HepG2 (cell line): ENCODE results near the gene COL5A1. TPM values are rescaled to one million over a fixed set of nuclear protein-coding genes. Genes with fewer than 3 reads are reported as not detected.

ENCODE experiments used
- ATAC-seq: fragments of 200-7000 bp; cut with Tn5 transposase; 3 replicates; pipeline ENCODE4 v1.9.1; 2020; ENCODE audit warnings: mild to moderate bottlenecking, moderate library complexity
- BruUV-seq: library from RNA; stranded (reverse); fragments of 400-500 nt; replicated peaks from 2 replicates; lab custom pipeline; 2021; lab: Mats Ljungman, UMichigan
- CTCF ChIA-PET: fragments of 300-600 bp; formaldehyde crosslinking; extraction: SDS; loops from one replicate; lab custom pipeline; 2021; ENCODE audit warnings: low total read pairs, inconsistent platforms, low intra/inter-chr PET ratio; lab: Yijun Ruan, JAX
- POLR2A ChIA-PET: fragments of 350-600 bp; sonication (Branson Sonifier 250); formaldehyde crosslinking; loops from one replicate; lab custom pipeline; 2020; ENCODE audit warnings: antibody characterized with exemption, inconsistent platforms; lab: Yijun Ruan, JAX
- DNase-seq: peaks from one replicate; pipeline ENCODE4 v3.0.0-alpha.2; 2015; ENCODE audit warnings: low spot score
- FAIRE-seq: peaks from 3 replicates; lab custom pipeline; 2011; peaks lifted over from hg19 to GRCh38; lab: Jason Lieb, UNC
- H2AFZ ChIP-seq: one replicate; pipeline ENCODE4 v1.6.1; 2011; ENCODE audit warnings: low read length, inconsistent platforms
- H3K27ac ChIP-seq: fragments of 300-600 bp; 3 replicates; pipeline ENCODE4 v1.8.0; 2011; ENCODE audit warnings: mixed run types, mild to moderate bottlenecking, mixed read lengths, low read length, inconsistent platforms; ENCODE audit not compliant: insufficient read depth; ENCODE audit errors: extremely low read length
- H3K27me3 ChIP-seq, 2 experiments: fragments of 200-600 bp in 1 of 2; 2 replicates in 1 of 2; 3 replicates in 1 of 2; pipeline versions ENCODE4 v1.6.0 to v1.8.0; 2011; ENCODE audit warnings: low read length in 2 of 2, mild to moderate bottlenecking in 2 of 2, moderate library complexity in 2 of 2, inconsistent platforms in 1 of 2; ENCODE audit not compliant: insufficient read depth in 2 of 2, control insufficient read depth in 1 of 2
- H3K36me3 ChIP-seq, 2 experiments: fragments of 200-600 bp in 1 of 2; replicated peaks in 1 of 2; 2 replicates in 1 of 2; 3 replicates in 1 of 2; pipeline versions ENCODE4 v1.5.1 to v1.8.0; 2011; ENCODE audit warnings: low read length in 2 of 2, inconsistent platforms in 1 of 2; ENCODE audit not compliant: insufficient read depth in 2 of 2, control insufficient read depth in 1 of 2
- H3K4me1 ChIP-seq: 2 replicates; pipeline ENCODE4 v1.5.1; 2012; ENCODE audit warnings: low read length, inconsistent platforms; ENCODE audit not compliant: insufficient read depth
- H3K4me2 ChIP-seq: 2 replicates; pipeline ENCODE4 v1.6.0; 2011; ENCODE audit warnings: low read depth, low read length, inconsistent platforms
- H3K4me3 ChIP-seq, 3 experiments: fragments of 200-600 bp in 1 of 3; sonication (generic), shearing (Covaris generic) in 1 of 3; replicated peaks in 1 of 3; 2 replicates each; pipeline ENCODE4 v1.5.1; 2011 to 2016; ENCODE audit warnings: low read length in 3 of 3, inconsistent platforms in 2 of 3, low read depth in 2 of 3, mild to moderate bottlenecking in 2 of 3, control low read depth in 1 of 3, mixed read lengths in 1 of 3; ENCODE audit not compliant: insufficient read depth in 1 of 3
- H3K79me2 ChIP-seq: one replicate; pipeline ENCODE4 v1.6.1; 2011; ENCODE audit warnings: low read length, inconsistent platforms; ENCODE audit not compliant: insufficient read depth
- H3K9ac ChIP-seq: 2 replicates; pipeline ENCODE4 v1.6.0; 2011; ENCODE audit warnings: mild to moderate bottlenecking, low read depth, low read length, inconsistent platforms; ENCODE audit not compliant: insufficient read depth
- H3K9me3 ChIP-seq: 2 replicates; pipeline ENCODE4 v1.5.1; 2012; ENCODE audit warnings: mild to moderate bottlenecking, low read length
- H4K20me1 ChIP-seq: 2 replicates; pipeline ENCODE4 v1.6.0; 2011; ENCODE audit warnings: inconsistent platforms, mild to moderate bottlenecking, low read length, moderate library complexity; ENCODE audit not compliant: insufficient read depth
- AKAP8 ChIP-seq: sonication (generic); formaldehyde crosslinking; IDR thresholded peaks from 2 replicates; pipeline ENCODE4 v1.5.1; 2020; ENCODE audit warnings: mild to moderate bottlenecking, missing genetic modification reagents
- DR1 ChIP-seq: sonication (generic); formaldehyde crosslinking; IDR thresholded peaks from 2 replicates; pipeline ENCODE4 v1.8.0; 2021; ENCODE audit warnings: mild to moderate bottlenecking, missing genetic modification reagents, inconsistent platforms
- FOXJ3 ChIP-seq: sonication (generic); formaldehyde crosslinking; IDR thresholded peaks from 2 replicates; pipeline ENCODE4 v1.4.0; 2020; ENCODE audit warnings: missing genetic modification reagents, mild to moderate bottlenecking, borderline replicate concordance
- KDM6A ChIP-seq: IDR thresholded peaks from 2 replicates; pipeline ENCODE4 v1.6.1; 2016; ENCODE audit warnings: low read depth
- KLF11 ChIP-seq: IDR thresholded peaks from 2 replicates; pipeline ENCODE4 v1.6.1; 2016; ENCODE audit warnings: missing compliant biosample characterization
- NFIC ChIP-seq: IDR thresholded peaks from 2 replicates; pipeline ENCODE4 v1.6.1; 2012; ENCODE audit warnings: mild to moderate bottlenecking, low read length, inconsistent platforms
- POGZ ChIP-seq: sonication (generic); formaldehyde crosslinking; IDR thresholded peaks from 2 replicates; pipeline ENCODE4 v1.4.0; 2020; ENCODE audit warnings: mild to moderate bottlenecking, missing genetic modification reagents
- TEAD2 ChIP-seq: sonication (generic); formaldehyde crosslinking; IDR thresholded peaks from 2 replicates; pipeline ENCODE4 v1.9.0; 2021; ENCODE audit warnings: missing genetic modification reagents
- TERF1 ChIP-seq: sonication (generic); formaldehyde crosslinking; IDR thresholded peaks from 2 replicates; pipeline ENCODE4 v1.8.0; 2022; ENCODE audit warnings: mild to moderate bottlenecking, missing genetic modification reagents, moderate library complexity
- ZBTB21 ChIP-seq: sonication (generic); formaldehyde crosslinking; IDR thresholded peaks from 2 replicates; pipeline ENCODE4 v1.4.0; 2020; ENCODE audit warnings: missing genetic modification reagents
- ZNF12 ChIP-seq: sonication (generic); formaldehyde crosslinking; IDR thresholded peaks from 2 replicates; pipeline ENCODE4 v1.5.0; 2020; ENCODE audit warnings: missing genetic modification reagents
- ZNF263 ChIP-seq: sonication (generic); formaldehyde crosslinking; IDR thresholded peaks from 2 replicates; pipeline ENCODE4 v1.4.0; 2020; ENCODE audit warnings: missing genetic modification reagents
- ZNF556 ChIP-seq: sonication (generic); formaldehyde crosslinking; IDR thresholded peaks from 2 replicates; pipeline ENCODE4 v1.4.0; 2020; ENCODE audit warnings: mild to moderate bottlenecking, missing genetic modification reagents, borderline replicate concordance
- ZNF740 ChIP-seq: sonication (generic); formaldehyde crosslinking; IDR thresholded peaks from 2 replicates; pipeline ENCODE4 v1.4.0; 2020; ENCODE audit warnings: missing genetic modification reagents
- ZNF768 ChIP-seq: sonication (generic); formaldehyde crosslinking; IDR thresholded peaks from 2 replicates; pipeline ENCODE4 v1.4.0; 2020; ENCODE audit warnings: missing genetic modification reagents
- ZNF883 ChIP-seq: sonication (generic); formaldehyde crosslinking; IDR thresholded peaks from 2 replicates; pipeline ENCODE4 v1.5.1; 2020; ENCODE audit warnings: mild to moderate bottlenecking, missing genetic modification reagents; ENCODE audit errors: not compliant biosample characterization
- WGBS: methylation state at CpG from one replicate; pipeline ENCODE4 v1.1.6; 2017; ENCODE audit warnings: low lambda C conversion rate; 5-methylcytosine and 5-hydroxymethylcytosine counted together
- in situ Hi-C: cut with HindIII; loops from 2 replicates; pipeline ENCODE4 v1.10.0; 2017; ENCODE audit warnings: low pct_unique_long_range_greater_than_20kb; ENCODE audit not compliant: extremely low pct_ligation_motif_present
- intact Hi-C: fragments of 100-400 bp; cut with micrococcal nuclease; formaldehyde crosslinking; loops from one replicate; pipeline ENCODE4 v1.10.0; 2022; ENCODE audit not compliant: unreplicated experiment
- polyA plus RNA-seq, 8 experiments: library from polyadenylated mRNA; depleted of rRNA in 3 of 8; stranded (reverse) in 7 of 8; unstranded in 1 of 8; fragments of >200 nt; fragmentation: Illumina TruSeq in 4 of 8; extraction: Trizol in 4 of 8; gene quantifications; 2 replicates each; pipeline versions ENCODE4 v1.2.1 to v1.2.3, GENCODE V29; 2011 to 2016; ENCODE audit warnings: low read depth in 4 of 8, missing spikeins in 1 of 8, mixed read lengths in 1 of 8; ENCODE audit not compliant: insufficient read depth in 1 of 8
- total RNA-seq, 5 experiments: library from RNA; depleted of rRNA; stranded (reverse); fragments of >200 nt; fragmentation: Illumina TruSeq; extraction: Trizol; gene quantifications; 2 replicates each; pipeline ENCODE4 v1.2.3, GENCODE V29; 2016; ENCODE audit warnings: low read depth in 1 of 5

Gene COL5A1
- total and polyA plus RNA-seq, 2 of the 13 experiments (the other 11 are each of a cell fraction or from before 2014, with no cell fraction given) = not detected

- ATAC-seq (no peak), FAIRE-seq (no peak), DNase-seq (no peak)
- in situ Hi-C loops = no loop called here
- Histone ChIP-seq H3K9me3 (no peaks in the 10 kb centered on the region), H4K20me1 (no peaks in the 10 kb centered on the region), H3K4me2 (no peak overlapping the region), H3K4me3 (no peak overlapping the region), H3K4me1 (no peaks in the 10 kb centered on the region), H3K36me3 (no peaks in the 10 kb centered on the region), H3K27me3 (peaks cover 9 to 46% of the 10 kb centered on the region in 2 experiments), H3K79me2 (no peaks in the 10 kb centered on the region), H3K27ac (no peak overlapping the region), H2AFZ (no peak overlapping the region), H3K9ac (no peak overlapping the region)
- 24% methylated on average over 11 of the region's 20 CpGs for WGBS
- intact Hi-C loops = no loop called here
- no TSS peak for BruUV-seq
- CTCF ChIA-PET = no interaction called here
- POLR2A ChIA-PET = no interaction called here
- no peak for TF ChIP-seq KDM6A
- no peak for TF ChIP-seq DR1 (CRISPR knock-in tag)
These were observed 7.3 kb downstream of the COL5A1 start for GRCh38 chr9:134648701-134649530.

- Histone ChIP-seq H3K9ac (no peak overlapping the region), H3K36me3 (no peaks in the 10 kb centered on the region), H3K27me3 (peaks cover 10 to 34% of the 10 kb centered on the region in 2 experiments), H3K27ac (no peak overlapping the region), H3K79me2 (no peaks in the 10 kb centered on the region), H3K4me3 (no peak overlapping the region), H3K4me2 (no peak overlapping the region), H2AFZ (no peak overlapping the region), H3K9me3 (no peaks in the 10 kb centered on the region), H4K20me1 (no peaks in the 10 kb centered on the region), H3K4me1 (no peaks in the 10 kb centered on the region)
- WGBS = 41% methylated on average over 16 of the region's 26 CpGs
- in situ Hi-C loops = no loop called here
- intact Hi-C loops = no loop called here
- CTCF ChIA-PET = no interaction called here
- FAIRE-seq = no peak
- no TSS peak for BruUV-seq
- no peak for ATAC-seq
- no peak for DNase-seq
- POLR2A ChIA-PET = no interaction called here
- TF ChIP-seq ZNF263 (CRISPR knock-in tag) (no peak), TEAD2 (CRISPR knock-in tag) (no peak), ZNF12 (CRISPR knock-in tag) (no peak), NFIC (no peak), ZNF740 (CRISPR knock-in tag) (no peak), FOXJ3 (CRISPR knock-in tag) (no peak), DR1 (CRISPR knock-in tag) (no peak), AKAP8 (CRISPR knock-in tag) (no peak), ZNF883 (CRISPR knock-in tag) (no peak), TERF1 (no peak), POGZ (CRISPR knock-in tag) (no peak), ZBTB21 (CRISPR knock-in tag) (no peak), ZNF556 (CRISPR knock-in tag) (no peak), KLF11 (no peak), ZNF768 (CRISPR knock-in tag) (no peak)
These were observed 9.0 kb downstream of the COL5A1 start for GRCh38 chr9:134650431-134651190.
